Endothelial cell of umbilical vein (primary cell): ENCODE data around the gene CLASP2. TPM values are rescaled to one million over a fixed set of nuclear protein-coding genes. Genes with fewer than 3 reads are reported as not detected.

Source experiments
- BruUV-seq: library from RNA; stranded (reverse); fragments of 400-500 nt; replicated peaks from 2 replicates; lab custom pipeline; 2021; lab: Mats Ljungman, UMichigan
- CTCF ChIA-PET: fragments of 300-600, 350-600 bp; sonication (Branson Sonifier 250); formaldehyde crosslinking; loops from one replicate; lab custom pipeline; 2021; ENCODE audit warnings: antibody characterized with exemption, inconsistent platforms; lab: Charles Lee
- POLR2A ChIA-PET: fragments of 300-600, 350-600 bp; sonication (Branson Sonifier 250); formaldehyde crosslinking; loops from one replicate; lab custom pipeline; 2021; ENCODE audit warnings: antibody characterized with exemption, inconsistent platforms; lab: Charles Lee
- DNase-seq: peaks from one replicate; pipeline ENCODE4 v3.0.0-alpha.2; 2011; ENCODE audit warnings: low read depth, low spot score
- FAIRE-seq: peaks from 2 replicates; lab custom pipeline; 2011; peaks lifted over from hg19 to GRCh38; lab: Jason Lieb, UNC
- H2AFZ ChIP-seq: 2 replicates; pipeline ENCODE4 v1.6.0; 2012; ENCODE audit warnings: low read depth, low read length, control low read depth, inconsistent platforms
- H3K27ac ChIP-seq: 2 replicates; pipeline ENCODE4 v1.5.1; 2011; ENCODE audit warnings: low read depth, mild to moderate bottlenecking, control low read depth, low read length, moderate library complexity; ENCODE audit not compliant: insufficient read depth
- H3K27me3 ChIP-seq, 2 experiments: 2 replicates each; pipeline versions ENCODE4 v1.6.0 to v1.6.1; 2011; ENCODE audit warnings: low read length in 2 of 2, mixed read lengths in 1 of 2; ENCODE audit not compliant: control insufficient read depth in 2 of 2, insufficient read depth in 2 of 2
- H3K36me3 ChIP-seq, 2 experiments: 2 replicates in 1 of 2; 3 replicates in 1 of 2; pipeline ENCODE4 v1.5.1; 2011; ENCODE audit warnings: low read length in 2 of 2, mild to moderate bottlenecking in 1 of 2, moderate library complexity in 1 of 2; ENCODE audit not compliant: control insufficient read depth in 2 of 2, insufficient read depth in 2 of 2; ENCODE audit errors: extremely low read depth in 1 of 2
- H3K4me1 ChIP-seq: 3 replicates; pipeline ENCODE4 v1.5.1; 2011; ENCODE audit warnings: mild to moderate bottlenecking, low read length; ENCODE audit not compliant: control insufficient read depth, insufficient read depth; ENCODE audit errors: extremely low read depth
- H3K4me2 ChIP-seq: 2 replicates; pipeline ENCODE4 v1.6.1; 2011; ENCODE audit warnings: low read length, control low read depth, mixed read lengths; ENCODE audit not compliant: insufficient read depth
- H3K4me3 ChIP-seq, 3 experiments: fragments of 200-600 bp in 1 of 3; sonication (generic), shearing (Covaris generic) in 1 of 3; replicated peaks in 1 of 3; 2 replicates each; pipeline ENCODE4 v1.5.1; 2011 to 2016; ENCODE audit warnings: control low read depth in 3 of 3, low read length in 3 of 3, mild to moderate bottlenecking in 2 of 3, inconsistent platforms in 1 of 3, low read depth in 1 of 3, moderate library complexity in 1 of 3; ENCODE audit not compliant: insufficient read depth in 1 of 3
- H3K79me2 ChIP-seq: 2 replicates; pipeline ENCODE4 v1.6.0; 2012; ENCODE audit warnings: low read length, inconsistent platforms; ENCODE audit not compliant: control insufficient read depth, insufficient read depth
- H3K9ac ChIP-seq: replicated peaks from 2 replicates; pipeline ENCODE3; 2011; ENCODE audit warnings: low read length, control low read depth; ENCODE audit not compliant: insufficient read depth; ENCODE audit errors: extremely low read depth
- H3K9me1 ChIP-seq: replicated peaks from 3 replicates; pipeline ENCODE4 v1.6.0; 2011; ENCODE audit warnings: mild to moderate bottlenecking, low read length; ENCODE audit not compliant: control insufficient read depth, insufficient read depth; ENCODE audit errors: extremely low read depth
- H3K9me3 ChIP-seq: replicated peaks from 2 replicates; pipeline ENCODE4 v1.5.1; 2012; ENCODE audit warnings: low read length, inconsistent platforms; ENCODE audit not compliant: control insufficient read depth, insufficient read depth
- H4K20me1 ChIP-seq: replicated peaks from 2 replicates; pipeline ENCODE3; 2011; ENCODE audit warnings: mild to moderate bottlenecking, low read length; ENCODE audit not compliant: control insufficient read depth, insufficient read depth; ENCODE audit errors: extremely low read depth
- EZH2 ChIP-seq: IDR thresholded peaks from 2 replicates; pipeline ENCODE4 v1.6.1; 2012; ENCODE audit warnings: borderline replicate concordance, low read depth, mild to moderate bottlenecking, moderate library complexity, low read length, inconsistent platforms; ENCODE audit not compliant: severe bottlenecking
- FOS ChIP-seq: IDR thresholded peaks from 2 replicates; pipeline ENCODE4 v1.6.1; 2011; ENCODE audit warnings: mild to moderate bottlenecking, low read length, moderate library complexity, borderline replicate concordance; ENCODE audit not compliant: insufficient read depth
- GATA2 ChIP-seq: IDR thresholded peaks from 2 replicates; pipeline ENCODE4 v1.7.0; 2011; ENCODE audit warnings: low read depth, mild to moderate bottlenecking, moderate library complexity, mixed read lengths, low read length; ENCODE audit not compliant: insufficient read length, insufficient read depth
- JUN ChIP-seq: IDR thresholded peaks from 2 replicates; pipeline ENCODE4 v1.6.1; 2011; ENCODE audit warnings: borderline replicate concordance, low read depth; ENCODE audit not compliant: insufficient read length, insufficient read depth
- MYC ChIP-seq: IDR thresholded peaks from one replicate; pipeline ENCODE4 v1.6.1; 2011; ENCODE audit warnings: mild to moderate bottlenecking, low read depth, low read length
- POLR2A ChIP-seq: IDR thresholded peaks from 2 replicates; pipeline ENCODE4 v1.6.1; 2012; ENCODE audit warnings: low read depth, mild to moderate bottlenecking, control low read depth, low read length
- POLR2AphosphoS5 ChIP-seq: IDR thresholded peaks from 2 replicates; pipeline ENCODE4 v1.6.1; 2012; ENCODE audit warnings: low read depth, mild to moderate bottlenecking, control low read depth, low read length, moderate library complexity; ENCODE audit not compliant: insufficient read depth
- dilution Hi-C: fragments of 300-500 bp; cut with MboI; formaldehyde crosslinking; loops from one replicate; pipeline ENCODE4 v1.15.0; 2019; ENCODE audit warnings: low sequenced_read_pairs; ENCODE audit not compliant: extremely low pct_ligation_motif_present
- intact Hi-C: fragments of 100-400 bp; cut with micrococcal nuclease; formaldehyde crosslinking; loops from one replicate; pipeline ENCODE4 v1.10.0; 2022
- polyA plus RNA-seq, 4 experiments: library from polyadenylated mRNA; depleted of rRNA in 3 of 4; stranded (reverse) in 3 of 4; unstranded in 1 of 4; fragments of >200 nt; gene quantifications; 2 replicates each; pipeline versions ENCODE4 v1.2.1 to v1.2.3, GENCODE V29; 2011 to 2012; ENCODE audit warnings: missing spikeins in 1 of 4
- total RNA-seq: library from RNA; stranded (reverse); gene quantifications from 2 replicates; pipeline ENCODE4 v1.2.3, GENCODE V29; 2021
- TF ChIP-seq, protein P1 (sequence below): IDR thresholded peaks from 2 replicates; pipeline ENCODE4 v1.6.1; 2011; ENCODE audit not compliant: insufficient read depth, insufficient read length
- TF ChIP-seq, protein P2 (sequence below), 2 donors: IDR thresholded peaks; 1 replicate in 1 of 2; 2 replicates in 1 of 2; pipeline ENCODE4 v1.5.1; 2011; ENCODE audit warnings: low read length in 2 of 2, mild to moderate bottlenecking in 2 of 2, moderate library complexity in 2 of 2, control low read depth in 1 of 2, inconsistent platforms in 1 of 2, low read depth in 1 of 2; ENCODE audit not compliant: insufficient read depth in 1 of 2; ENCODE audit errors: extremely low read depth in 1 of 2

CLASP2 gene
- total and polyA plus RNA-seq, 2 donors (not counting 3 experiments of a cell fraction or from before 2014, with no cell fraction given): 15.0 to 55.0 TPM

DNA sequence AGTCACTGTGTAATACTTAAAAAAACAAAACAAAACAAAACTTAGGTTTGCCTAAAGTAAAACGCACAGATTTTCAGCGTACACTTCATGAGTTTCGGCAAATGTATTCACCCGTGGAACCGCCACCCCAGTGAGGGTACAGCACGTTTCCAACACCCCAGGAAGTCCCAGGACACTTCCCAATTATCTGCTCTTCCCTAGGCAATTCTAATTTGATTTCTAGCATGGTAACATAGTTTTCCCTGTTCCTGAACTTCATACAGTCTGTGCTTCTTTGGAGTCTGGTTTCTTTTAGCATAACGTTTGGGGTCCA lies 497 bp upstream of the CLASP2 start:
- TF ChIP-seq POLR2A: no peak
- TF ChIP-seq MYC: no peak
- TF ChIP-seq, protein P1, sequence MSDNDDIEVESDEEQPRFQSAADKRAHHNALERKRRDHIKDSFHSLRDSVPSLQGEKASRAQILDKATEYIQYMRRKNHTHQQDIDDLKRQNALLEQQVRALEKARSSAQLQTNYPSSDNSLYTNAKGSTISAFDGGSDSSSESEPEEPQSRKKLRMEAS: no peak
- no peak for TF ChIP-seq EZH2
- no peak for TF ChIP-seq GATA2
- TF ChIP-seq FOS: no peak
- TF ChIP-seq POLR2AphosphoS5: no peak
- no peak for TF ChIP-seq JUN
- TF ChIP-seq, protein P2, sequence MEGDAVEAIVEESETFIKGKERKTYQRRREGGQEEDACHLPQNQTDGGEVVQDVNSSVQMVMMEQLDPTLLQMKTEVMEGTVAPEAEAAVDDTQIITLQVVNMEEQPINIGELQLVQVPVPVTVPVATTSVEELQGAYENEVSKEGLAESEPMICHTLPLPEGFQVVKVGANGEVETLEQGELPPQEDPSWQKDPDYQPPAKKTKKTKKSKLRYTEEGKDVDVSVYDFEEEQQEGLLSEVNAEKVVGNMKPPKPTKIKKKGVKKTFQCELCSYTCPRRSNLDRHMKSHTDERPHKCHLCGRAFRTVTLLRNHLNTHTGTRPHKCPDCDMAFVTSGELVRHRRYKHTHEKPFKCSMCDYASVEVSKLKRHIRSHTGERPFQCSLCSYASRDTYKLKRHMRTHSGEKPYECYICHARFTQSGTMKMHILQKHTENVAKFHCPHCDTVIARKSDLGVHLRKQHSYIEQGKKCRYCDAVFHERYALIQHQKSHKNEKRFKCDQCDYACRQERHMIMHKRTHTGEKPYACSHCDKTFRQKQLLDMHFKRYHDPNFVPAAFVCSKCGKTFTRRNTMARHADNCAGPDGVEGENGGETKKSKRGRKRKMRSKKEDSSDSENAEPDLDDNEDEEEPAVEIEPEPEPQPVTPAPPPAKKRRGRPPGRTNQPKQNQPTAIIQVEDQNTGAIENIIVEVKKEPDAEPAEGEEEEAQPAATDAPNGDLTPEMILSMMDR (IDR thresholded peaks at IDR 0.05; ENCODE audit: extremely low read depth in 1 of 2, insufficient read depth in 1 of 2, low read depth in 1 of 2, low read length in 2 of 2): no peak
- H3K4me3 ChIP-seq: peak overlapping the region; percentile 67 to 94 (median 76)
- ChIA-PET POLR2A (no interaction called here), CTCF (no interaction called here)
- no peaks in the 10 kb centered on the region for H4K20me1 ChIP-seq
- H3K27me3 ChIP-seq: no peaks in the 10 kb centered on the region
- FAIRE-seq (peak; percentile 4), DNase-seq (no peak)
- BruUV-seq: no TSS peak
- peak overlapping the region; percentile 76 for H3K27ac ChIP-seq
- H3K79me2 ChIP-seq: peaks cover 34% of the 10 kb centered on the region
- peak overlapping the region; percentile 93 for H3K4me2 ChIP-seq
- H3K9me1 ChIP-seq: no peaks in the 10 kb centered on the region
- dilution Hi-C loops (no loop called here), intact Hi-C loops (loop anchor here (1.0 to 5.0 kb wide), 6 partner anchors 58 to 771 kb away; partner anchors contain the start of genes PDCD6IP and UBP1)
- H2AFZ ChIP-seq: peak overlapping the region; percentile 95
- peaks cover 20% of the 10 kb centered on the region for H3K4me1 ChIP-seq
- peak overlapping the region; percentile 82 for H3K9ac ChIP-seq
- H3K36me3 ChIP-seq: no peaks in the 10 kb centered on the region
- H3K9me3 ChIP-seq: no peaks in the 10 kb centered on the region
